Amniotic stem cell (primary cell): ENCODE results near the gene ST6GALNAC2.
"Not testable (repeated sequence)": the region's sequence is repeated elsewhere in the genome, so short reads cannot be mapped to it uniquely, and the experiment has no call there.

Experiments
- DNase-seq: peaks from one replicate; lab custom pipeline; 2025; lab: John Stamatoyannopoulos, UW

The ST6GALNAC2 gene

DNA sequence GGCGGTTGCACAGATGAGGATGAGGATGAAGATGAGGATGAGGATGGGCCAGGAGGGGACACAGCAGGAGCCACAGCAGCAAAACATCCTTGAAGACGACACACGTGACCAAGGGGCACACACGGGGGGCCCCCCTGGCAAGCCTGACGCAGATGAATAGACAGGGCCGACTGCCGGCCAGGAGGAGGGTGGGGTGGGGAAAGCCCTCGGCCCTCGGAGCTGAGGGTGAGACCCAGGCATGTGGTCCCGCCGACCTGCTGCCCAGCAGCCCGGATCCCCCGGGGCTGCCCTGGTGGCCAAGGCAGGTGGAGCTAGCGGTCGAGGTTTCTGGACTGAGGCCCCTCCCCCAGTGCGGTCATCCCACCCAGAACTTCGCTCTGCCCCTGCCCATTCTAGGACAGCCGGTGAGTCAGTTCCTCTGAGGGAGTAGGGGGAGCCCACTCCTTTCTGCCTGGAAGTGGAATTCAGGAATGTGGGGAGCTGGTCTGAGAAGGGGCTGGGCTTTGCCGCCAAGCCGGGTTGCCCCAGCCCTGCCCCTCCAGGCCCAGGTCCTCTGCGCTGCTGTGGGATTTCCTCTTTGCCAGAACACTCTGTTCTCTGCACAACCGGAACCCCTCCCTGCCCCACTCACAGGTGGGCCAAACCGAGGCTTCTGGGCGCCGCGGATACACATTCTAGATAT, 58.1 kb downstream of the ST6GALNAC2 start:
- DNase-seq = no peak

DNA sequence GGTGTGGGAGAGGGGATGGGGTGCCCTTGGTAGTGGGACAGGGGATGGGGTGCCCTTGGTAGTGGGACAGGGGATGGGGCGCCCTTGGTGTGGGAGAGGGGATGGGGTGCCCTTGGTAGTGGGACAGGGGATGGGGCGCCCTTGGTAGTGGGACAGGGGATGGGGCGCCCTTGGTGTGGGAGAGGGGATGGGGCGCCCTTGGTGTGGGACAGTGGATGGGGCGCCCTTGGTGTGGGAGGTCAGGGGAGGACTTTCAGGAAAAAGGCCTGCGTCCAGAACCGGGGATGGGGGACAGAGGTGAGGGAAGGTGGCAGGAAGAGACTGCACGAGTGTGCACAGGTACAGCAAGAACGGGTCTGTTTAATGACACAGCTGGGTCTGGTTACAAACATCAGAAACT, 58.6 kb downstream of the ST6GALNAC2 start:
- DNase-seq = not testable (repeated sequence)

DNA sequence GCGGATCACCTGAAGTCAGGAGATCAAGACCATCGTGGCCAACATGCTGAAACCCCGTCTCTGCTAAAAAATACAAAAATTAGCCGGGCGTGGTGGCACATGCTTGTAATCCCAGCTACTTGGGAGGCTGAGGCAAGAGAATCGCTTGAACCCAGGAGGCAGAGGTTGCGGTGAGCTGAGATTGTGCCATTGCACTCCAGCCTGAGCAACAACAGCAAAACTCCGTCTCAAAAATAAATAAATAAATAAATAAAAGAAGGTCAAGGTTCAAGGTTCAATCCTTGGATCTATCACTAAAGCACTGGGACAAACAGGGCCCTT, 60.2 kb downstream of the ST6GALNAC2 start:
- not testable (repeated sequence) for DNase-seq

DNA sequence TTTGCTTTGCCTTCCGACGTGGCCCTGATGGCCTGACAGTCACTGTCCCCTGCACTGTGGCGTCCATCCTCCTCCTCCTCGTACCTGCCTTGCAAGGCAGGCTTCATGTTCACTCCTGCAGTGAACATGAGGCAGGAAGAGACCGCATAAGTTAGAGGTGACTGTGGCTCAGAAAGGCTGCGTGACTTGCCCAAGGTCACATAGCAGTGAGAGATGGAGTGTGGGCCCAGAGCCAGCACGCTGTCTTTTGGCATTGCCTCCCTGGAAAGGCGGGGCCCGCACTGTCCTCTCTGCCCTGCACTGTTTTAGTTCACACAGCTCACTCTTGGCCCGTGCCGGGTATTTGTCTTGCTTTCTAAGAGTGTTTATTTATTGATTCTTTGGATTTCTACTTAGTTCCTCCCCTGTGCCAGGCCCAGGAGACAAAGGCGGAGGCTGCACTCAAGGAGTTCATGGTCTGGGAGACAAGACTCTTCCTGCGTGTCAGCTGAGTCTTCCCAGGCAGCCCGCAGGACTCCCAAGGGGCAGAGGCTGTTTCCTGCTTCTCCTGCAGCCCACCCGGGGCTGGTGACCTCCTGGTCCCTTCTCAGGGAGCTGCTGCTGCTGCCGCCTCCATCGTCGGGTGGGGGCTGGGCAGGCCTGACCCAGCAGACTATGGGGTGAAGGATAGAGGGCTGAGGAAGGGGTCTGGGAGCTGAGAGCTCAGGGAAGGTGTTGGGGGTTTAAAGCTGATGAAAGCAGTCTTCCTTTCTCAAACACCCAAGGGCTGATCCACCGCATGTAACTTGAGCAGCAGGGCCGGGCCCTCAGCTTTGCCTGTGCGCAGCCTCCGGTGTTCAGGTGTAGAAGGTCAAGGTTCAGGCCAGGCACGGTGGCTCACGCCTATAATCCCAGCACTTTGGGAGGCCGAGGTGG, 60.8 kb downstream of the ST6GALNAC2 start:
- no peak for DNase-seq

DNA sequence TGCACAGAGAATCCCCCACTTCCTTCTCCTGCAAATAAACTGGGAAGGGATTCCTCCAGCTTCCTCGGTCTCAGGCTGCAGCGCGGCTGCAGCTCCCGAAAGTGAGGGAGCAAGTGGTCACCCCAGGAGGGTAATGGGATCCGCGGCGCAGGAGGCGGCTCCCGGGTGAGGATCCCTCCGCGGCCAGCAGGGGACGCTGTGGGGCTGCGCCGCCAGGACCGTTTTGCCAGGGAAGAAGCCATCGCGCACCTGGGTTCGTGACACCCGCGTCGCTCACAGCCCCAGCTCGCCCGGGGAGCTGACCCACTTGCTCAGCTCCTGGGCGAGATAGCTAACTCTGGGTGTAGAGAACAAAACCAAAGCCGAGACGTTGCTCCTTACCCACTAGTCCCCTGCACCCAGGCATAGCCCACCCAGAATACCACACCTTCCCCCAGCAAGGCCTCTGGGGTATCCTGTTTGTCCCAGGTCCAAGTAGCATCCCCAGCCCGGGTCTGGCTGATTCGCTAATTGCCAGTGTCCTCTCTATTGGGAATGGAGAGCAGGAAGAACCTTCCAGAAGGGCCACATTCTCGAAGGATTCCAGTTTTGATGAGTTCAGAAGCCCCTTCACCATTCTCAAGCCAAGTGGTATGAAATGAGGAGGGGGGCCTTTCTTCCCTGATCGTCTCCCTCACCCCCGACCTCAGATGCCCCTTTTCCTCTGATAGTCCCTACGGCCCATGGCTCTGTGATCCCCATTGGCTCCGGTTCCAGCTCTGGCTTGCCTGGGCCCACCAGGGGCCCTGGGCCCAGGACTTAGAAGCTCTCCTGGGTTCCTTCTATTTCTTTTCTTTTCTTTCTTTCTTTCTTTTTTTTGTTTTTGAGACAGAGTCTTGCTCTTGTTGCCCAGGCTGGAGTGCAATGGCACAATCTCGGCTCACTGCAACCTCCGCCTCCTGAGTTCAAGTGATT, 62.3 kb downstream of the ST6GALNAC2 start:
- no peak for DNase-seq

DNA sequence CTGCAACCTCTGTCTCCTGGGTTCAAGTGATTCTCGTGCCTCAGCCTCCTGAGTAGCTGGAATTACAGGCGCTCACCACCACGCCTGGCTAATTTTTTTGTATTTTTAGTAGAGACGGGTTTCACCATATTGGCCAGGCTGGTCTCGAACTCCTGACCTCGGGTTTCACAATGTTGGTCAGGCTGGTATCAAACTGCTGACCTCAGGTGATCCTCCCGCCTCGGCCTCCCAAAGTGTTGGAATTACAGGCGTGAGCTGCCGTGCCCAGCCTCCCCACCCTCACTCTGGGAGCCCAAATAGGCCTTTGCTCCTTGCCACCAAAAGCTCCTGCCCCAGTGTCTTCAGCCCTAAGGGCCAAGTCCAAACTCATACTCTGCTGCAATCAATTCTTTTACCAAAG, 64.0 kb downstream of the ST6GALNAC2 start:
- DNase-seq = not testable (repeated sequence)

DNA sequence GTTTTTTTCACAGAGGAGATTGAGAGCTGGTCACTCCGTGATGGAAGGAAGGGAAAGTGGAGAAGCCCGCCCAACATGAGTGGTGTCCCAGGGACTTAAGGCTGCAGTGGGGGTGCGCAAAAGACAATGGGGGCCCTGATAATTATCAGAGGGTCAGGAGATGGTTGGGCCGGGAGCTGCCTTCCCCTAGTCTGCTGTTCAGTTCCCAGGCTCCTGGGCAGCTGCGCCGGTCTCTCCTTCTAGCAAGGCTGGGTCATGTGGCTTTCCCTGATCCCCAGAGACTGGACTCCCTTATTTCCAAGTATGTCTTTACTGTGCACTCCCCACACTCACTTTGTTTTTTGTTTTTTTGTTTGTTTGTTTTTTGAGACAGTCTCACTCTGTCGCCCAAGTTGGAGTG, 64.4 kb downstream of the ST6GALNAC2 start:
- no peak for DNase-seq

DNA sequence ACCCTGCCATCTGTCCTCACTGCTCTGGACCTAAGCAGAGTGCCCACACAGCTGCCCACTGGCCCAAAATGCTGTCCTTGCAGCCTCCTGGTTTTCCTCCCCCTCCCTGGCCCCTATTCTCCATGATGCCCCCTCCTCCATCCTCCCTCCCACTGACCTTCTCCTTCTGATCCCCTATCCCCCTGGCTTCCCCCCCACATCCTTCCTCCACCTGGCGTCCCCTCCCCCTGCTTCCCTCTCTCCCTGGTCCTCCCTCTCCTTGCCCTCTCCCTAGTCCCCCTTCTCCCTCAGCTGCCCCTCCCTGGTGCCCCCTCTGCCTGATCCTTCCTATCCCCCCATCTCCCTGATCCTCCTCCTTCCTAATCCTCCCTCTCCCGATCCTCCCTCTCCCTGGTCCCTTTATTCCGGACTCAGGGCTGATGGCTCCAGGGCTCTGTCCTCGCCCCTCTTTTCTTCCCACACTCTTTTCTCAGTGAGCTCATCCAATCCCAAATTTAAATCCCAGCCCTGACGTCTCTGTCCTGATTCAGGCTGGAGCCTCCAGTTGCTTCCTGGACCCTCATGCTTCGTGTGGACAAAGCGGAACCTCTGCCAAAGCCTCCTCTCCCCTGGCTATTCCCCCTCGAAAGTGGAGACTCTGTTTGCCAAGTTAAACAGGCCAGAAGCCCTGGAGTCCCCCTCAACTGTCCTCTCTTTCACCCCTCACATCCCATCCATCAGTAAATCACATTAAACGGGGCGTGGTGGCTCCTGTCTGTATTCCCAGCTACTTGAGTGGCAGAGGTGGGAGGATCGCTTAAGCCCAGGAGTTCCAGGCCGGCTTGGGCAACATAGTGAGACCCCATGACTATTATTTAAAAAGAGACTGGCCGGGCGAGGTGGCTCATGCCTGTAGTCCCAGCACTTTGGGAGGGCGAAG, 66.4 kb downstream of the ST6GALNAC2 start:
- DNase-seq = no peak

DNA sequence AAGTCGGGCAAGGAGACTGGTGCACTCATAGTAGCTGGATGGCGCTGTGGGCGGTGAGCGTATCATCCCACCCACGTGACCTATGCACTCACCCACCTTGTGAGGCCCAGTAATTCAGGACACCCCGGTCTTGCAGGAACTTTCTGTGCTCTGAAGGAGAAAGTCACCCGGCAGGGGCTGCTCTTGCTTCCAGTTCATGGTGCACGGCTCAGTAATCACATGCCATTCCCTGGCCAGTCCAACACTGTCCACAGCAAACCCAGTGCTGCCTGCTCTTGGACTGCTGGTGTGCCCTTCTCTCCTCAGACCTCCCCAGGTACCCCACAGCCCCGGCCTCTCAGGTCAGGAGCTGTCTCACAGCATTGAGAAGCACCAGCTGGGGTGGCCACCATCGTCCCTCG, 68.0 kb downstream of the ST6GALNAC2 start:
- no peak for DNase-seq
